AG04450 (cell line): ENCODE data around the gene ACTG2. TPM values are rescaled to one million over a fixed set of nuclear protein-coding genes. Genes with fewer than 3 reads are reported as not detected.

Experiments used
- CTCF ChIA-PET: fragments of 300-600, 350-600 bp; formaldehyde crosslinking; extraction: SDS; loops from one replicate; lab custom pipeline; 2022; ENCODE audit warnings: antibody characterized with exemption, inconsistent platforms; lab: Charles Lee
- POLR2A ChIA-PET: fragments of 350-600 bp; formaldehyde crosslinking; extraction: SDS; loops from one replicate; lab custom pipeline; 2021; ENCODE audit warnings: antibody characterized with exemption, inconsistent platforms; lab: Yijun Ruan, JAX
- DNase-seq: peaks from one replicate; pipeline ENCODE4 v3.0.0-alpha.2; 2011; ENCODE audit warnings: low read depth, low spot score
- H3K27ac ChIP-seq: one replicate; pipeline ENCODE4 v1.5.1; 2012; ENCODE audit warnings: low read depth, low read length, control low read depth
- H3K27me3 ChIP-seq: one replicate; pipeline ENCODE4 v1.6.0; 2012; ENCODE audit warnings: low read length; ENCODE audit not compliant: control insufficient read depth, insufficient read depth
- H3K4me3 ChIP-seq: 2 replicates; pipeline ENCODE4 v1.5.1; 2011; ENCODE audit warnings: mild to moderate bottlenecking, low read depth, low read length, control low read depth
- H3K9me3 ChIP-seq: 2 replicates; pipeline ENCODE4 v1.5.1; 2012; ENCODE audit warnings: low read length; ENCODE audit not compliant: control insufficient read depth, insufficient read depth
- polyA plus RNA-seq: library from polyadenylated mRNA; depleted of rRNA; stranded (reverse); fragments of >200 nt; gene quantifications from 2 replicates; pipeline ENCODE4 v1.2.3, GENCODE V29; 2011
- TF ChIP-seq, protein P1 (sequence below): IDR thresholded peaks from 2 replicates; pipeline ENCODE4 v1.5.1; 2011; ENCODE audit warnings: low read depth, low read length, control low read depth, inconsistent platforms

Gene ACTG2
- polyA plus RNA-seq, 1 experiment: 641 TPM

DNA sequence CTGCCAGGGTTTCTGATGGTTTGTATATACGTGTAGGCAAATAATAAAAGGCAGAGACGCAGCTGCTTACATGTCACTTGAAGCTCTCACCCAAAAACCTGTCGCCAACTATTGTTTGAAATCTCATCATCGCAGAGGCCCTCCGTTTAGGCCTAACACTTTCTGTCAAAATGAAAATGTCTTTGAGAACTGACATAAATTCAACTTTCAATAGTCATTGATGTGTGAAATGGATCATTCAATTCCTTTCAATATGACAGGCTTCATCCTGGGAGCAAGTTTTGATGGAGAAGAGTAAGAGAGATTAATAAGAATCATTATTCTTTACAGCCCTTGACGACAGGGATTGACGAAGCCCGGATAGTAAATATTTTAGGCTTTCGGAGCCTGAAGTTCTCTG, 2.7 kb downstream of the ACTG2 start:
- H3K4me3 ChIP-seq: peak overlapping the region; percentile 70
- no peaks in the 10 kb centered on the region for H3K9me3 ChIP-seq
- POLR2A ChIA-PET: interaction anchor here (0.6 to 2.1 kb wide), 2 partner anchors 57 to 67 kb away, joined by 3 to 8 read pairs; partner anchors contain the start of gene STAMBP
- no peak overlapping the region for H3K27ac ChIP-seq
- DNase-seq: no peak
- TF ChIP-seq, protein P1, sequence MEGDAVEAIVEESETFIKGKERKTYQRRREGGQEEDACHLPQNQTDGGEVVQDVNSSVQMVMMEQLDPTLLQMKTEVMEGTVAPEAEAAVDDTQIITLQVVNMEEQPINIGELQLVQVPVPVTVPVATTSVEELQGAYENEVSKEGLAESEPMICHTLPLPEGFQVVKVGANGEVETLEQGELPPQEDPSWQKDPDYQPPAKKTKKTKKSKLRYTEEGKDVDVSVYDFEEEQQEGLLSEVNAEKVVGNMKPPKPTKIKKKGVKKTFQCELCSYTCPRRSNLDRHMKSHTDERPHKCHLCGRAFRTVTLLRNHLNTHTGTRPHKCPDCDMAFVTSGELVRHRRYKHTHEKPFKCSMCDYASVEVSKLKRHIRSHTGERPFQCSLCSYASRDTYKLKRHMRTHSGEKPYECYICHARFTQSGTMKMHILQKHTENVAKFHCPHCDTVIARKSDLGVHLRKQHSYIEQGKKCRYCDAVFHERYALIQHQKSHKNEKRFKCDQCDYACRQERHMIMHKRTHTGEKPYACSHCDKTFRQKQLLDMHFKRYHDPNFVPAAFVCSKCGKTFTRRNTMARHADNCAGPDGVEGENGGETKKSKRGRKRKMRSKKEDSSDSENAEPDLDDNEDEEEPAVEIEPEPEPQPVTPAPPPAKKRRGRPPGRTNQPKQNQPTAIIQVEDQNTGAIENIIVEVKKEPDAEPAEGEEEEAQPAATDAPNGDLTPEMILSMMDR: no peak
- CTCF ChIA-PET: interaction anchor here (0.6 to 1.4 kb wide), 3 partner anchors 23 to 225 kb away, joined by 4 to 6 read pairs (median 5); no protein-coding TSS in a partner anchor
- no peaks in the 10 kb centered on the region for H3K27me3 ChIP-seq

DNA sequence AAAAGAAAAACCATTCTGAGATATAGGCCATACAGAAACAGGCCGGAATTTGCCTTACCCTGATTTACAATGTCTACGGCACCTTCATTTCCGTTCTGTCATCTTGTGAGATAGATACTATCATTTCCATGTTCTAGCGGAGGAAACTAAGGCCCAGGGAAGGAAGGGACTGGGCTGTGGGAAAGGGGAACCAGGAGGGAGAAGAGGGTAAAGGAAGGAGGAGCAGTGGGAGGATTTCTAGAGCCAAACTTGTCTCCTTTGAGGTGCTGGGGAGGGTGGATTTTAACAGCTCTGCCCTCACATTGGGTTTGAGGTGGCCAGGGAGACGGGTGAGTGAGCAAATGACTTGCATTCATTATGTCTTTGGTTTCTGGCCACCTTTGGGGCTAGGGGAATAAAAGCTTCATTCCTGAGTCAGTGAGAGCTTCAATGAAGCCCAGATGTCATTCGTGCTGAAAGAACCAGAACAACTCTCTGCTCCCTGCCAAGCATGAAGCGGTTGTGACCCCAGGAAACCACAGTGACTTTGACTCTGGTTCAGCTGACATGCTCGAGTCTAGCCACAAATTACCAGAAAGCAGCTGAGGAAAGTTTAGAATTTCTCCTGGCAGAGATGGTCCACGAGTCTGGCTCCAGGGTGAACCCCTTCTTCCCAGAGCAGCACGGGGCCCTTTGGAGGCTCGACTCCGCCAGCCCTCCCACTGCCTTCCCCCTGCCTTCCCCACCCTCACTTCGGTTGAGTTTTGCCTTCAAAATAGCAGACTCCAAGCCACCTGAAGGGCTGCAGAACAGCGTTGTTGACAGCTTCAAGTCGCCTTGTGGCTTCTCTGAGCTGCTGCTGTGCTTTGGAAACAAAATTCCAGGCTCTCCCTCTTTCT, 3.8 kb downstream of the ACTG2 start:
- H3K4me3 ChIP-seq: peak overlapping the region; percentile 70

GRCh38 chr2:73897240-73897583, 4.4 kb downstream of the ACTG2 start:
- Histone ChIP-seq H3K27me3 (no peaks in the 10 kb centered on the region), H3K4me3 (peak overlapping the region; percentile 70), H3K27ac (no peak overlapping the region), H3K9me3 (no peaks in the 10 kb centered on the region)
- DNase-seq: no peak
- ChIA-PET CTCF (interaction anchor here (0.7 kb wide), 1 partner anchor 70 kb away, joined by 3 read pairs; no protein-coding TSS in a partner anchor), POLR2A (interaction anchor here (1.2 kb wide), 1 partner anchor 73 kb away, joined by 4 read pairs; no protein-coding TSS in a partner anchor)
- TF ChIP-seq, protein P1: no peak

More for the DNA sequence above, 3.8 kb downstream of the ACTG2 start:
- POLR2A ChIA-PET: interaction anchor here (0.6 to 1.2 kb wide), 2 partner anchors 58 to 73 kb away, joined by 3 to 4 read pairs; no protein-coding TSS in a partner anchor
- Histone ChIP-seq H3K27me3 (no peaks in the 10 kb centered on the region), H3K9me3 (no peaks in the 10 kb centered on the region), H3K27ac (peak overlapping the region; percentile 53)
- TF ChIP-seq, protein P1: no peak
- CTCF ChIA-PET: interaction anchor here (0.6 to 1.4 kb wide), 3 partner anchors 24 to 224 kb away, joined by 3 to 5 read pairs (median 4); no protein-coding TSS in a partner anchor
- no peak for DNase-seq

DNA sequence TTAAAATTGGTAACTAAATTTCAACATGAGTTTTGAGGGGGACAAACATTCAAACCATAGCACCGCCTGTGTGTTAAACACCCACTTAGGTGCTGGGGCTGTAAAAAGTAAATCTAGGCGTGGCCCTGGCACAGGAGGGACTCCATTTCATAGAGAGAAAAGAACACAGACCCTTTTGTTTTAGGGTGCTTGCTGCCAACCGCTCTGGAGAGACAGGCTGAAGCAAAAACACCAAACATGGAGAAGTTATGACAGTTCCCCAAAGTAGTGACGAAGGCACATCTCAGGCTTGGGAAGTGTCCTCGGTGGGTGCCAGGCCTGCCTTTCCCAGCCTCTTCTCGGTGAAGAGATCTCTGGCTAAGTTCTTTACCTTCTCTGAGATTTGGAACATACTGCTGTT, 5.1 kb downstream of the ACTG2 start:
- Histone ChIP-seq H3K9me3 (no peaks in the 10 kb centered on the region), H3K4me3 (no peak overlapping the region)

More for the DNA sequence above, 5.1 kb downstream of the ACTG2 start:
- TF ChIP-seq, protein P1: no peak
- H3K27ac ChIP-seq: no peak overlapping the region
- CTCF ChIA-PET: no interaction called here
- POLR2A ChIA-PET: interaction anchor here (0.6 kb wide), 1 partner anchor 149 kb away, joined by 3 read pairs; no protein-coding TSS in a partner anchor
- no peak for DNase-seq
- no peaks in the 10 kb centered on the region for H3K27me3 ChIP-seq
